OCI-LY1 (cell line): Measurements from ENCODE around the gene SLC19A1.

Experiments used
- H2AFZ ChIP-seq: fragments of 200-600 bp; sonication (generic), shearing (Covaris generic); 2 replicates; pipeline ENCODE4 v1.6.0; 2014; ENCODE audit warnings: antibody characterized with exemption, mild to moderate bottlenecking, low read length
- H3F3A ChIP-seq: fragments of 200-600 bp; sonication (generic), shearing (Covaris generic); 2 replicates; pipeline ENCODE4 v1.6.0; 2014; ENCODE audit warnings: mild to moderate bottlenecking, antibody characterized with exemption, low read length, moderate library complexity; ENCODE audit not compliant: insufficient read depth
- H3K27ac ChIP-seq: fragments of 200-600 bp; sonication (generic); 2 replicates; pipeline ENCODE4 v1.5.1; 2014; ENCODE audit warnings: low read length, mixed run types, mild to moderate bottlenecking, low read depth; ENCODE audit not compliant: poor library complexity, severe bottlenecking
- H3K27me3 ChIP-seq: fragments of 200-600 bp; sonication (generic); 2 replicates; pipeline ENCODE4 v1.6.0; 2014; ENCODE audit warnings: antibody characterized with exemption, mild to moderate bottlenecking, low read length, moderate library complexity; ENCODE audit not compliant: insufficient read depth
- H3K36me3 ChIP-seq: fragments of 200-600 bp; sonication (generic); 2 replicates; pipeline ENCODE4 v1.6.1; 2014; ENCODE audit warnings: mild to moderate bottlenecking, antibody characterized with exemption, low read length, moderate library complexity, mixed read lengths; ENCODE audit not compliant: insufficient read depth
- H3K4me1 ChIP-seq: fragments of 200-600 bp; sonication (generic); 2 replicates; pipeline ENCODE4 v1.5.1; 2014; ENCODE audit warnings: mild to moderate bottlenecking, low read length, moderate library complexity; ENCODE audit not compliant: insufficient read depth, severe bottlenecking
- H3K4me2 ChIP-seq: fragments of 200-600 bp; sonication (generic), shearing (Covaris generic); 2 replicates; pipeline ENCODE4 v1.6.1; 2014; ENCODE audit warnings: low read length
- H3K4me3 ChIP-seq: fragments of 200-600 bp; sonication (generic); 2 replicates; pipeline ENCODE4 v1.5.1; 2014; ENCODE audit warnings: low read length, low read depth, mild to moderate bottlenecking, mixed read lengths; ENCODE audit not compliant: poor library complexity, severe bottlenecking
- H3K79me2 ChIP-seq: fragments of 200-600 bp; shearing (Covaris generic); 2 replicates; pipeline ENCODE4 v1.6.1; 2016; ENCODE audit warnings: mixed run types, low read length, mixed read lengths; ENCODE audit not compliant: insufficient read depth
- H3K9ac ChIP-seq: fragments of 200-600 bp; sonication (generic), shearing (Covaris generic); 2 replicates; pipeline ENCODE4 v1.6.1; 2014; ENCODE audit warnings: mild to moderate bottlenecking, low read length, mixed read lengths
- H3K9me2 ChIP-seq: fragments of 200-600 bp; sonication (generic), shearing (Covaris generic); 2 replicates; pipeline ENCODE4 v1.6.1; 2014; ENCODE audit warnings: low read depth, mild to moderate bottlenecking, low read length, mixed read lengths
- H3K9me3 ChIP-seq: fragments of 200-600 bp; shearing (Covaris generic); 2 replicates; pipeline ENCODE4 v1.6.1; 2014; ENCODE audit warnings: low read length, mixed read lengths
- H4K20me1 ChIP-seq: fragments of 200-600 bp; sonication (generic), shearing (Covaris generic); 2 replicates; pipeline ENCODE4 v1.6.0; 2016; ENCODE audit warnings: mild to moderate bottlenecking, low read length; ENCODE audit not compliant: insufficient read depth
- EZH2 ChIP-seq: fragments of 200-600 bp; sonication (generic), shearing (Covaris generic); IDR thresholded peaks from 2 replicates; pipeline ENCODE4 v1.8.0; 2017; ENCODE audit warnings: borderline replicate concordance, mixed run types, mild to moderate bottlenecking, antibody characterized with exemption, low read length, moderate library complexity, mixed read lengths
- TF ChIP-seq, protein P1 (sequence below): fragments of 200-600 bp; sonication (generic), shearing (Covaris generic); IDR thresholded peaks from 2 replicates; pipeline ENCODE4 v1.5.1; 2017; ENCODE audit warnings: mild to moderate bottlenecking, antibody characterized with exemption, low read length, moderate library complexity, mixed read lengths

SLC19A1 gene

DNA sequence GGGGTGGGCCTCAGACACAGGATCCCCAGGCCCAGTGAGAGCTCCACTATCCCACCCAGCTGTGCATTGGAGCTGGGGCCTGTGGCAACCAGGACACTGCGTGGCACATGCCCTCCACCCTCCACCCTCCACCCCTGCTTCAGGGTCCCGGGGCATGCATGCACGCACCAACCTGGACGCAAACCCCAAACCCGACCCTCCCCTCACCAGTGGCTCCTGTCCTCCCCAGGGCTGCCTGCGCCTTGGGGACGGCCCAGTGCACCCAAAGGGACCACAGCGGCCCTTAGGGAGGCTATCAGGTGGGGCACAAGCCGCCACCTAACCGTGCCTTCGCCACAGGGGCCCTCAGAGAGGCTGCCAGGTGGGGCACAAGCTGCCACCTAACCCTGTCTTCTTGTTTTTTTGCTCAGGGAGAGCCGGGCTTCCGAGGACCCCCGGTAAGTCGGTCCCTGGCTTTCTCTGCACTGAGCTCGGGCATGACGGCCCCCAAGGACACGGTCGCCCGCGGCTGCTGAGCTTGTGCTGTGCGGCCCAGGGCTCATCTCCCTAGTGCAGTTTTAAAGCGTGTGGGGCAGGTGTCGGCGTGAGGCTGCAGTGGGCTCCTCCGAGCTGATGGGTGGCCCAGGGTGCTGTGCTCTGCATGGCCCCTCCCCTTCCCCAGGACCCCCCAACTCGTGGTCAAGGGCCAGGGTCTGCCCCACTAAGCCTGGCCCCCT, 47.9 kb downstream of the SLC19A1 start:
- Histone ChIP-seq H3K27me3 (no peaks in the 10 kb centered on the region; the same call in 1 of the 2 replicates), H3K9ac (no peak overlapping the region), H3K9me3 (no peaks in the 10 kb centered on the region), H2AFZ (no peak overlapping the region), H3K79me2 (no peaks in the 10 kb centered on the region), H3F3A (no peaks in the 10 kb centered on the region), H4K20me1 (no peaks in the 10 kb centered on the region), H3K9me2 (no peaks in the 10 kb centered on the region), H3K4me3 (no peak overlapping the region), H3K4me2 (no peak overlapping the region), H3K27ac (no peak overlapping the region), H3K4me1 (no peaks in the 10 kb centered on the region), H3K36me3 (no peaks in the 10 kb centered on the region)
- TF ChIP-seq EZH2: no peak
- TF ChIP-seq, protein P1, sequence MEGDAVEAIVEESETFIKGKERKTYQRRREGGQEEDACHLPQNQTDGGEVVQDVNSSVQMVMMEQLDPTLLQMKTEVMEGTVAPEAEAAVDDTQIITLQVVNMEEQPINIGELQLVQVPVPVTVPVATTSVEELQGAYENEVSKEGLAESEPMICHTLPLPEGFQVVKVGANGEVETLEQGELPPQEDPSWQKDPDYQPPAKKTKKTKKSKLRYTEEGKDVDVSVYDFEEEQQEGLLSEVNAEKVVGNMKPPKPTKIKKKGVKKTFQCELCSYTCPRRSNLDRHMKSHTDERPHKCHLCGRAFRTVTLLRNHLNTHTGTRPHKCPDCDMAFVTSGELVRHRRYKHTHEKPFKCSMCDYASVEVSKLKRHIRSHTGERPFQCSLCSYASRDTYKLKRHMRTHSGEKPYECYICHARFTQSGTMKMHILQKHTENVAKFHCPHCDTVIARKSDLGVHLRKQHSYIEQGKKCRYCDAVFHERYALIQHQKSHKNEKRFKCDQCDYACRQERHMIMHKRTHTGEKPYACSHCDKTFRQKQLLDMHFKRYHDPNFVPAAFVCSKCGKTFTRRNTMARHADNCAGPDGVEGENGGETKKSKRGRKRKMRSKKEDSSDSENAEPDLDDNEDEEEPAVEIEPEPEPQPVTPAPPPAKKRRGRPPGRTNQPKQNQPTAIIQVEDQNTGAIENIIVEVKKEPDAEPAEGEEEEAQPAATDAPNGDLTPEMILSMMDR: no peak

DNA sequence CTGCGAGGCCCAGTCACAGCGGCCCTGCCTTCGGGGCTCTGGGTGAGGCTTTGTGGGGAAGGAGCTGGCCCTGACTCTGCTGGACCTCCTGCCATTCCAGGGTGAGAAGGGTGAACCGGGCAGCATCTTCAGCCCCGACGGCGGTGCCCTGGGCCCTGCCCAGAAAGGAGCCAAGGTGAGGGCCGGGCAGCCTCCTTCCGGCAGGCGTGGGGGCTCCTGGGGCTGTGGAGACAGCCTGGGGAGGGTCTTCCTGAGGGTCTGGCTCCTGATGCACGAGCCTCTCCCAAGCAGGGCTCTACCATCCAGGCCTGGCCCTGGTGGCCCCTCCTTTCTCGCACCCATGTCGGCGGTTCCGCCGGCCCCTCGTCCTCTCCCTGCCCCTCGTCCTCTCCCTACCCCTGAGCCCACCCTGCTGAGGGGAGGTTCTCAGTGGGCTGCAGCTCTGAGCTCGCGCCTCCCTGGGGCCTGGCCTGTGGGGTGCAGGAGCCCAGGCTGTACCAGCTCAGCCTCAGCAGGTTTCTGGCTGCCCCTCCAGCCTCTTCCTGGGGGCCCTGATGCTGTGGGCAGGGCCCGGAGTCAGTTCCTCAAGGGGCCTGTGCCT, 48.7 kb downstream of the SLC19A1 start:
- Histone ChIP-seq H3K9me2 (no peaks in the 10 kb centered on the region), H3K36me3 (no peaks in the 10 kb centered on the region), H3K9ac (no peak overlapping the region), H3K4me2 (no peak overlapping the region), H3F3A (no peaks in the 10 kb centered on the region), H3K79me2 (no peaks in the 10 kb centered on the region), H3K27ac (no peak overlapping the region), H3K9me3 (no peaks in the 10 kb centered on the region), H4K20me1 (no peaks in the 10 kb centered on the region), H3K4me1 (no peaks in the 10 kb centered on the region), H3K27me3 (no peaks in the 10 kb centered on the region; the same call in 1 of the 2 replicates), H3K4me3 (no peak overlapping the region), H2AFZ (no peak overlapping the region)
- TF ChIP-seq EZH2: no peak
- TF ChIP-seq, protein P1: no peak

DNA sequence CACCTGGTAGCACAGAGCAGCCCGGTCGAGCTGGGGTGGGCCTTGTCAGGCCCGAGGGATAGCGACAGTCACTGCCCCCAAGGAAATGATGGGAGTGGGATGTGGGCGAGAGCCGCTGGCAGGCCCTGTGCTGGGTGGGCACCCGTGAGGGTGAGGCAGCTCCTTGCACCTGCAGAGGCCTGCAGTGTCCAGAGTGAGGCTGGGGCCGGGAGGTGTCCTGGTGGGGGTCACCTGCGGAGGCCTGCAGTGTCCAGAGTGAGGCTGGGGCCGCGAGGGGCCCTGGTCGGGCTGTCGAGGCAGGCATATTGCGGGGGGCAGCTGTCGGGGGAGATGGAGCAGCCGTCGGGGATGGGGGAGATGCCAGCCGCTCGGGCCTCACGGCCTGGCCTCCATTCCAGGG, 49.5 kb downstream of the SLC19A1 start:
- no peak for TF ChIP-seq EZH2
- TF ChIP-seq, protein P1: no peak
- H3F3A ChIP-seq: no peaks in the 10 kb centered on the region
- no peak overlapping the region for H2AFZ ChIP-seq
- no peaks in the 10 kb centered on the region for H3K36me3 ChIP-seq
- H4K20me1 ChIP-seq: no peaks in the 10 kb centered on the region
- no peaks in the 10 kb centered on the region; the same call in 1 of the 2 replicates for H3K27me3 ChIP-seq
- no peaks in the 10 kb centered on the region for H3K4me1 ChIP-seq
- no peaks in the 10 kb centered on the region for H3K9me3 ChIP-seq
- H3K9ac ChIP-seq: no peak overlapping the region
- no peak overlapping the region for H3K4me3 ChIP-seq
- no peak overlapping the region for H3K4me2 ChIP-seq
- no peaks in the 10 kb centered on the region for H3K79me2 ChIP-seq
- no peak overlapping the region for H3K27ac ChIP-seq
- H3K9me2 ChIP-seq: no peaks in the 10 kb centered on the region
